Spleen (tissue), 7 donors: Measurements from ENCODE around the gene CERS3.

Experiments used
- POLR2A ChIP-seq, 3 donors: fragments of 450-650 bp; IDR thresholded peaks; one replicate each; pipeline ENCODE4 v1.5.1; 2017; ENCODE audit warnings: antibody characterized with exemption in 3 of 3, mild to moderate bottlenecking in 1 of 3
- TF ChIP-seq, protein P1 (sequence below), 11 experiments: fragments of 200-600 bp in 7 of 11; fragments of 450-650 bp in 4 of 11; sonication (generic) in 4 of 11; IDR thresholded peaks in 8 of 11; conservative IDR thresholded peaks in 3 of 11; 1 replicate in 7 of 11; 2 replicates in 4 of 11; pipeline versions ENCODE4 v1.4.0 to v1.8.0; 2016 to 2021; ENCODE audit warnings: antibody characterized with exemption in 11 of 11, inconsistent platforms in 4 of 11, mild to moderate bottlenecking in 1 of 11
- donor health status: DM: no; HTN: no; CAD: no; lungs with moderate emphysema.
- donor health status: DM: no; HTN: no; CAD: no.
- donor health status: DM: no; HTN: no; CAD: no.

- no peak for TF ChIP-seq POLR2A (IDR thresholded peaks at IDR 0.05)
- TF ChIP-seq, protein P1, sequence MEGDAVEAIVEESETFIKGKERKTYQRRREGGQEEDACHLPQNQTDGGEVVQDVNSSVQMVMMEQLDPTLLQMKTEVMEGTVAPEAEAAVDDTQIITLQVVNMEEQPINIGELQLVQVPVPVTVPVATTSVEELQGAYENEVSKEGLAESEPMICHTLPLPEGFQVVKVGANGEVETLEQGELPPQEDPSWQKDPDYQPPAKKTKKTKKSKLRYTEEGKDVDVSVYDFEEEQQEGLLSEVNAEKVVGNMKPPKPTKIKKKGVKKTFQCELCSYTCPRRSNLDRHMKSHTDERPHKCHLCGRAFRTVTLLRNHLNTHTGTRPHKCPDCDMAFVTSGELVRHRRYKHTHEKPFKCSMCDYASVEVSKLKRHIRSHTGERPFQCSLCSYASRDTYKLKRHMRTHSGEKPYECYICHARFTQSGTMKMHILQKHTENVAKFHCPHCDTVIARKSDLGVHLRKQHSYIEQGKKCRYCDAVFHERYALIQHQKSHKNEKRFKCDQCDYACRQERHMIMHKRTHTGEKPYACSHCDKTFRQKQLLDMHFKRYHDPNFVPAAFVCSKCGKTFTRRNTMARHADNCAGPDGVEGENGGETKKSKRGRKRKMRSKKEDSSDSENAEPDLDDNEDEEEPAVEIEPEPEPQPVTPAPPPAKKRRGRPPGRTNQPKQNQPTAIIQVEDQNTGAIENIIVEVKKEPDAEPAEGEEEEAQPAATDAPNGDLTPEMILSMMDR (IDR thresholded peaks at IDR 0.05 in 8 of 11, conservative IDR thresholded peaks at IDR 0.05 in 3 of 11) = no peak
Measured at GRCh38 chr15:100463515-100463914, 65.2 kb downstream of the CERS3 start.
